Activated gamma-delta T cell treated with Interleukin-2 at 50 U/mL for 16 hours (primary cell): ENCODE measurements around the gene ULBP3.

Experiments
- DNase-seq: peaks from one replicate; pipeline ENCODE4 v3.0.0-alpha.2; 2020

Gene ULBP3

DNA sequence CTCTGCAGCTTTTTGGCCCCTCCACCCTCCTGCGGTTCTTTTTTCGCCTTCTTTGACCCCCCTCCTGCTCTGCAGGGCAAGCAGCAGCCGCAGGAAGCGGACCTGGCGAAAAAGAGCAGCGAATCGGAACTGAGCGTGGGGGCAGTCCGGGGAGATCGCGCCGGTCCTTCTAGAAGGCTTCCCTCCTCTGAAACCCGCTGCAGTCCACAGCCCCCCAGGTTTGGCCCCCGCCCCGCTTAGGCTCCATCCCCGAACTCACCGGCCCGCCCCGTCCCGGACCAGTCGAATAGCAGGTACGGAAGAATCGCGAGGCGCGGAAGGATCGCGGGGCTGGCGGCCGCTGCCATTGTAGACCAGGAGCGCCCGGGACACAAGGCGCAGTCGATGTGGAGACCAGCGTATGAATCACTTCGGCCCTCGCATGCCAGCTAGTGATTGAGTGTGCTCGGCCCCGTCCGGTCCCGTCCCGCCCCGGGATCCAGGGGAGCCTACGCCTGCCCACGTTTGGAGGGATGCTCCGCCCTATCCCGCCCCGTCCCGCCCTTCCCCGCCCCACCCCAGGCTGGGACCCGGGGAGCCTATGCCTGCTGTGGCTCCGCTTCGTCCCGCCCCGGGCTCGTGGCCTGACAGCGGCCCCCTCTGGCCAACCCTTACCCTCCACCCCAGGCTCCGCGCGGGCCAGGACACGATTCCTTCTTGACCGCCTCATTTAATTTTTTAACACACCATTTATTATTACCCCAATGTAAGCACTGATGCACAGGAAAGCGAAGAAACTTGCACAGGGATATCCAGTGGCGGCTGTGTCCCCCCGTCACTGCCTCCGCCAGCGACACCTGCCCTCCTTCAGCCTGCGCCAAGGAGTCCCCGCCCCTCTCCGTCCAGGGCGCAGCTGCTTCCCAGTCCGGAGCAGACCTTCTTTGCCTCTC lies at the start of gene ULBP3:
ULBP3 (minus strand) TSS at position 402 of the 929 bp plus-strand sequence; CDS start at position 347, 55 bp downstream.
- peak; percentile 51 for DNase-seq

DNA sequence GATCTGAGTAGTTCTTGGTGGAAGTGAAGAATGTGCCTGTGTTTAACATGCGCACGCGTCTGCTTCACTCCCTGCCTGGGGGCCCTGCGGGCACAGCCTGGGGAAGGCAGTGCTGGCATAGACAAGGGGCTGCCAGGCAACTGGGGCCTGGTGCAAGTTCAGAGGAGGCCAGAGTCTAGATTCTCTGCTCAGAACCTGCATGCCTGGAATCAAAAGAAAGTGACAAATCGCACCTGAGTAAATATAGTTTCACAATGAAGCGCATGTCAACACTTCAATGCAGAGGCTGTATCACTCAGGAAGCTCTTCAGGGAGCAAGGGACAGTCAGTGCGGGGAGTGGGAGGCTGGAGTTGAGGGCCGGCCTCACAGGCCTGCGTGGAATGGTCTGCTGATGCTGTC lies 49.7 kb upstream of the ULBP3 start:
- no peak for DNase-seq

DNA sequence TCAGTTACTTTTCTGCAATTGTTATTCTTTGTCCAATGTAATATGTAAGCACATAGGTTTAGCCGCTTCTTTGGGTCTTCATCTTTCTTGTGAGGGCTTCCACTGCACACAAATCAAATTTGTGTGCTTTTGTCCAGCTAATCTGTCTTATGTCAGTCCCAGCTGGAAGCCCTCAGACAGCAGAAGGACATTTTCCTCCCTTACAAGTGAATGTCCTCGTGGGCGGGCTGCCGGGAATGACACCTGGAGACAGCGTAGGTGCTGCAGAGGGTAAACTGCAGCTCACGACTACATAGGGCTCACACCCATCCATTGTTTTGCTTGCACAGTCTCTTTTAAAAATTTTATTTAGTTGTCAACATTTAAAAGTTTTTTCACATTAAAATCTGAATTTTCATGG lies 49.3 kb upstream of the ULBP3 start:
- no peak for DNase-seq

DNA sequence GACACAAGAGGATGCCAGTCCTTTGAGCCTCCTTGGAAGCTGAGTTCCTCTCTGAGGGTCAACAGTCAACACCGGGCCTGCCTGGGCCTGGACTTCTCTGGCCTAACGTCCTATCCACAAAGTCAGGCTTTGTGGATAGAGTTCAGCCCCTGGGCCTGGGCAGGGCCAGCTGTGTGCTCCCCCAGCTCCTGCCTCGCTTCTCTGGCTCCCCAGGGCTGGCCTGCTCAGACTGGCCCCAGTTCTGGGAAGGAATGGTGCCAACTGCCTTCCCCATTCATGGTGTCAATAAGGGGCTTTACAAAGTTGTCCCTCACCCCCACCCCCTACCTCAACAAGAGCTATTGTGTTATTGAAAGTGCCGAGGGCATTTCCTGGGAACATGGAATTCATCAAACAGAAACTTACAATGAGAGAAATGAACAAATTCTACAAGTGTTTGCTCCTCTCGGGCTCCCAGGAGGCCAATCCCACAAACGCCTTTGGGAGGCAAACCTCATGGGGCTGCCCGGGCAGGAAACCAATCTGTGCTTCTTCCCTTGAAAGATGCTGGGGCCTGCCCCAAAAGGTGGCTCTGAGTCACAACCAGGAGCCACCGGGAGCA lies 47.4 kb upstream of the ULBP3 start:
- no peak for DNase-seq

DNA sequence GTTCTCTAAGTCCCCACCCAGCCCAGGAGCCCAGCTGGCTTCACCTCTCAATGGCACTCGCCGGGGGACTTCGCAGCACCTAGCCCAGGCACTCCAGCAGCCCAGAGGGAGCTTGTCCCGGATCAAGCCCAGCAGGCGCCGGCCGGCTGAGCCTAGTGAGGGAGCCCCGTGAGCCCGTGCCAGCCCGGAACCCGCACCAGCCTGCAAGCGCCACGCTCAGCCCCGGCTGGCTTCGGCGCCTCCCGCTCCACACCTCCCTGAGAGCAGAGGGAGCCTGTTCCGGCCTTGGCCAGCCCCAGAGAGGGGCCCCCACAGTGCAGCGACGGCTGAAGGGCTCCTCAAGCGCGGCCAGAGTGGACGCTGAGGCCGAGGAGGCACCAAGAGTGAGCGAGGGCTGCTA lies 46.8 kb upstream of the ULBP3 start:
- no peak for DNase-seq

DNA sequence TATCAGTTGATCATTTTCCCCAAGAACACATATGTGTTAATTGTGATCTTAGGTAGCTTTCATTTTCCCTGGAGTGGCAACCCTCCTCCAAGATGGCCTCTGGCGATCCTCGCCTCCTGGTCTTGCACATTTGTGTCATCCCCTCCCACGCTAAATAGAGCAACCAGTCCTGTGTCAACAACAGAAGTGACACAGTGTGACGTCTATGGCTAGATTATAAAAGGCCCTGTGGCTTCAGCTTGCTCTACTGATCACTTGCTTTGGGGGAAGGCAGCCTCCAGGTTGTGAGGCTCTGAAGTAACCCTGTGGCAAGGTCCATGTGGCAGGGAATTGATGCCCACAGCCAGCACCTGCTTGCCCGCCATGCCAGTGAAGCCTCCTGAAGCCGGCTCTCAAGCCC lies 43.3 kb upstream of the ULBP3 start:
- no peak for DNase-seq

DNA sequence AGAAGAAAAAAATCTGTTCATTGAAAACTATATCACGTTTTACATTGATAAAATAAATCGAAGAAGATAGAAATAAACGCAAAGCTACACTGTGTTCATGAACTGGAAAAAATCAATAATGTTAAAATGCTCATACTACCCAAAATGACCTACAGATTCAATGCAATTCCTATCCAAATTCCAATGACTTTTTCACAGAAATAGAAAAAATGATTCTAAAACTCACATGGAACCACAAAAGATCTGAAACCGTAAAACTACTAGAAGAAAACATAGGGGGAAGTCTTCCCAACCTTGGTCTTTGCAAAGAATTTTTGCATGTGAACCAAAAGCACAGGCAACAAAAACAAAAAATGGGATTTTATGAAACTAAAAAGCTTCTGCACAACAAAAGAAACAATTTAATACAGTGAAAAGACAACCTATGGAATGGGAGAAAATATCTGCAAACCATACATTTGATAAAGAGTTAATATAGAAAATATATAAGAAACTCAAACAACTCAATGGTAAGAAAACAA lies 33.9 kb upstream of the ULBP3 start:
- no peak for DNase-seq

DNA sequence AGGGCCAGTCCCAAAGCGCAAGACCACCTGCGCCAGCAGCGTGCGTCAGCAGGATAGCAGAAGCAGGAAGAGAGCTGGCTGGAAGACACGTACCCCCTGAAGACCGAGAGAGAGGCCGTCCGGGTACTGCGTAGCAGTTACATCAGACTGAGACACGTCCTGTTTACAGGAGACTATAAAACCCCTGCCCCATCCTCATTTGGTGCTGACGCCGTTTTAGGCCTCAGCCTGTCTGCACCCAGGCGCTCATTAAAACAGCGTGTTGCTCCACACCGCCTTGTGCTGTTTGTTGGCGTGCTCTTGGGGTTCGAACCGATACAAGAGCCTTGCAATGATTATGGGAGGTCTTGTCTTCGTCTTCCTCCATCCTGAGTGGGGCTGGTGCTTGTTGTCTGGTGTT lies 31.8 kb upstream of the ULBP3 start:
- no peak for DNase-seq

DNA sequence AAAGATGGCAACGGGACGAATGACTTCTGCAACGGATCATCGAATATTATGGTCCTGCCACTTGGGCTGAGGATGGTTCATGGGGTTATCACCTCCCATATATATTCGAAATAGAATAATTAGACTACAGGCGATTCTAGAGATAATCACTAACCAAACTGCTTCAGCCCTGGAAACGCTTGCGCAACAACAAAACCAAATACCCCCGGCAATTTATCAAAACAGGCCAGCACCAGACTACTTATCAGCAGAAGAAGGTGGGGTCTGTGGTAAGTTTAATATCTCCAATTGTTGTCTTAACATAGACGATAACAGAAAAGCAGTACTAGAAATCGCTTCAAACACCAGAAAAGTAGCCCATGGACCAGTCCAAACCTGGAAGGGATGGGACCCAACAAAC lies 31.0 kb upstream of the ULBP3 start:
- DNase-seq = no peak

DNA sequence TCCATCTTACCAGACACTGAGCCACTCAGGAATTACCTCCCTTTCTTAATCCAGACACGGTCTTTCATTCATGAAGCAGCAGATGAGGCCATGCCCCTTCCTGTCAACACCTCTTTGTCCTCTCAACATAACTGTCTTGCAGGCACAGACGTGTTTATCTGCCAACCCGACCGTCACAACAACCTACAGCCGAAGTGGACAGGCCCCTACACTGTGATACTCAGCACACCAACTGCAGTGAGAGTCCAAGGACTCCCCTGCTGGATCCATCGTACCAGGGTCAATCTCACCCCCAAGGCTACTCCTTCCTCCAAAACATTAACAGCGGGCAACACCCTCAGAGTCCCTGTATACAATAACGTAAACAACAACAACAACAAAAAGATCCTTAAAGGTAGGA lies 30.6 kb upstream of the ULBP3 start:
- DNase-seq = no peak

DNA sequence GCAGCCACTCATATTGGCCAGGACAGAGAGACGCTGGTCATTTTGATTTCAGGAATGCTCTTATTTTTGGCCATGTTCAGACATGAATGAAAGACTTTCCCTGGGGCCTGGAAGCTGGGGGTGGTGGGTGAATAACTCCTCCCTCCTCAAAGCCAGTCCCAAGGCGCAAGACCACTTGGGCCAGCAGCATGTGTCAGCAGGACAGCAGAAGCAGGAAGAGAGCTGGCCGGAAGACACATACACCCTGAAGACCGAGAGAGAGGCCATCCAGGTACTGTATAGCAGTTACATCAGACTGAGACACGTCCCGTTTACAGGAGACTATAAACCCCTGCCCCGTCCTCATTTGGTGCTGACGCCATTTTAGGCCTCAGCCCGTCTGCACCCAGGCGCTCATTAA lies 29.2 kb upstream of the ULBP3 start:
- no peak for DNase-seq

DNA sequence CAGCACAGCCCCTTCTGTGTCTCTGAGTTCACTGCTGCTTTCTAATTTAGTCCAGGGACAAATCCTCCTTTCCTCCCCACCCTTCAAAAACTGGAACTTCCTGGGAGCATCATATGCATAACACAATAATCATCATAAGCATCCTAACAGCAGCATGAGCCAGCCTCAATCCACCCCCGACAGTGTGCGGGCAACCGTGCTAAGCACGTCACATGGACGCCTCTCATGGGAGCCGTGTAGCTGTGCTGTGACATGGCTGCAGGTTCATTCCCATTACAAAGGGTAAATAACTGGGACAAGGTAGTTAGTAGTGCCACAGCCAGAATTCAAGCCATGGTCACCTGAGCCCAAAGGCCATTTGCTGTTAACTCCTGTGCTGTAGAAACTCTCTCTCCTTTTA lies 24.5 kb upstream of the ULBP3 start:
- no peak for DNase-seq

DNA sequence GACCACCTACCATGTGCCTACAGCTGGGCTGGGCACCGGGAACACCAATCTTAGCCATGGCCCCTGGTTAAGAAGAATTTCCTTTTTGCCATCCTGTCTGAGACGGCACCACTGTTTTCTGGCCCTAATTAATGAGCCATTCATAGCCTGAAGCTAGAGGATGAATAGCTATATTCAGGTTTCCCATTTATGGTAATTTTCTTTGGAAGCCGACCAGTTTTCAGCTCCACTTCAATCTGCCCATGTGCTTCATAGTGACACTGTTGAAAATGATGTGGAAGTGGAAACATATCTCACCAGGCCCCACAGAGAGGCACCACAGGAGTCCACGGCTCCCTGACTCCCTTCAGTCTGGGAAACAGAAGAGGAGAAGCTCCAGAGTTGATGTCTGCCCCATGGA lies 22.6 kb upstream of the ULBP3 start:
- no peak for DNase-seq

DNA sequence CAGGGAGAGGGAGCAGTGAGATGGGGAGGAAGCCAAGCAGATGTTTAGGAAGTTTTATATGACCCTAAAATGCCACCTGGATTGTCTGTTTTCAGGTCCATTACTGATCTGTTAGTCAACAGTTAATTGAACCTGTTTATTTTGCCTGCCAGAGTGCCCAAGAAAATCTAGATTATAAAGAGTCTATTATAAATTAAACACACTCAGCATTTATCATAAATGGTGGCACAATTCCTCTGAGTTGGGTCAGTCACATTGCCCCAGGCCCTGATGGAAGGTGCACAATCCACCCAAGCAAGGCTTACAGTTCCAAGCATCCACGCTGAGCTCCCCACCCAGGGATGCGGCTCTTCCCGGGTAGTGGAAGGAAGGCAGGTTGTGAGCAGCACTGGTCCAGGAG lies 21.4 kb upstream of the ULBP3 start:
- no peak for DNase-seq

DNA sequence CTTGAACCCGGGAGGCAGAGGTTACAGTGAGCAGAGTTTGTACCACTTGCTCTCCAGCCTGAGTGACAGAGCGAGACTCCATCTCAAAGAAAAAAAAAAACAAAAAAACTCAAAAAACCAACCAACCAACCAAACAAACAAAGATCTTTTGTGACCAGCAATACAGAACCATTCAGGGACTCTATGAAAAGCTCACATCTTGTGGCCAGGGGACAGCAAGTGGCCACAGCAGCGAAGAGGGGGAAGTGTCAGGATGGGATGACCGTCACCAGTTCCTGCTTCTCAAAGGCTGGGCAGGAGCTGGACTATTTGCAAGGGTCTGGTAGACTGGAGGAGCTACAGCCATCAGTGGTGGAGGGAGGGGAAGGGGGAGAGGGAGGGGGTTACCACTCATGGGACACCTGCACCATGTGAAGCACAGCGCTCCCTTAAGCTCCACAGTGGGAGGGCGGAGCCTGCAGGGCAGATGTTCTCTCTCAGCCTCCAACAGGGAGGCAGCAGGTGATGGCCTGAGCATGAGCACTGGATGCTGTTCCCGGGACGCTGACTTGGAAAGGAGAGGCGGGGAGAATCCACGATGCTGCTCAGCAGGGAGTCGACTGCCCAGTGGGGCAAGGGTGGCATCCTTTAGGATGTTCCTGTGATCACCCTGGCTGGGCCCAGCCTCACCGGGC lies 19.7 kb upstream of the ULBP3 start:
- no peak for DNase-seq

DNA sequence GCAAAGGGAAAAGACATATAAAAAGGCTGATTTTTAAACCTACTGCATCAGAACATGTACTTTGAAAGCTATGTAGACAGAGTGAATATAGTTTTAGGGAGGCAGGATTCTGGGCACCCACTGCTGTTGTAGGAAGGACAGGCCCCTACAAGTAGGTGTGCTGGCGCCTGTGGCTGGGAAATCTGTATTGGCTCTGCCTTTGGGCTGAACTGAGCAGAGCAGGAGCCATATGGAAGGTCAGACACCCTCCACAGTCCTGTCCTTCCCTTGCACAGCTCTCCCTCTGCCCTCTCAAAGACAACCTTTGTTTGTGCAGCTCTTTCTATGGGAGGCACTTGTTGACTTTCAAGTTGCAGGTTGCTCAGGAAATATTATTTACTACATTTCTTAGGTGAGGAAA lies 18.4 kb upstream of the ULBP3 start:
- no peak for DNase-seq

DNA sequence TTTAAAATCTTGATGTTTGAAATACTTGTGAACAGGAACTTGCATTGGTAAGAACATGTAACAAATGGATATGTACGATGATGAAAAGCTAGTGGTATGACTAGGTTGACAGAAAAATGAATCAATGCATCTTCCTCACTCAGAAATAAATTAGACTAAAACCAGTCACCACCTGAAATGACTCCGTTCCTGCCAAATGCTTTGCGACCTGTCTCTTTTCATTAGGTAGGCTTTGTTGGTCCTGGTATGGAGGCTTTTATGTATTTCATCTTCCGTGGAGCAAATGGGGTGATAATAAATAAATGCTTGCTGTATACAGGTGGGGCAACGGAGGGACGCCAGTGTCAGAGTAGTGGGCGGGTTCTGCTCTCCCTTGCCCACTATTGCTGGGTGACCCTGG lies 17.1 kb upstream of the ULBP3 start:
- DNase-seq = no peak

DNA sequence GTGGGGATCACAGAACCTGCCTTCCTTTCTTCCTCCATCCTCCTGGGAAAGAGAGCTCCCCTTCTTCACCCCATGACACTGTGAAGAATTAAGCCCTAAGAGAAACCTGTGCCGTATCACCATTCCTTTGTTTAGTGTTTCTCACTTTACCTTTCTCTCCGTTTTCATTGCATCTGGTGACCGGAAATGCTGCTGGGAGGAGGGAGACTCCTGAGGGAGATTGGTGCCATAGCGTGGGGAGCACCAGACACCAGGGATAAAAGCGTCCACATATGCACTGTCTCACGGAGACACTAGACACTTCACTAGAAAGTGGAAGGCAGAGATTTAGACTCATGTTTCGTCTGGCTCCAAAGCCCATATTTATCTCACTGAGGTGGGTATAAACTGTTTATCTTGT lies 15.5 kb upstream of the ULBP3 start:
- DNase-seq = no peak

DNA sequence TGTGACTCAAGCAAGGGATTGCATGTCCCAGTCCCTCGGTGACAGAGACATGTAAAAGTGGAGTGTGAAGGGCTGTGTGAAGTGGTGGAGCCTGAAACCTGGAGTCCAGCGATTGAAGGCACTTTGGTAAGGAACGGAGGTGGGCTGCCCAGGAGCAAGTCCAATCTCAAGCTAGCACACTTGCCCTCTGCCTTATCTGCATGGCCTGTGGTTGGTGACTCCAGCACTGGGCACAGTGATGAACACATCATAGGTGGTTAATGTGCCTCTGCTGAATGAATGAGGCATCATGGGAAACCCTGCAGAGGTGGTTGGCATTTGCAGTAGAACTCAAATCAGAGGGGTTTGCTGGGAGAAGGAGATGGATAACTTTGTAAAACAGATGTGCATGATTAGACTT lies 14.9 kb upstream of the ULBP3 start:
- no peak for DNase-seq

DNA sequence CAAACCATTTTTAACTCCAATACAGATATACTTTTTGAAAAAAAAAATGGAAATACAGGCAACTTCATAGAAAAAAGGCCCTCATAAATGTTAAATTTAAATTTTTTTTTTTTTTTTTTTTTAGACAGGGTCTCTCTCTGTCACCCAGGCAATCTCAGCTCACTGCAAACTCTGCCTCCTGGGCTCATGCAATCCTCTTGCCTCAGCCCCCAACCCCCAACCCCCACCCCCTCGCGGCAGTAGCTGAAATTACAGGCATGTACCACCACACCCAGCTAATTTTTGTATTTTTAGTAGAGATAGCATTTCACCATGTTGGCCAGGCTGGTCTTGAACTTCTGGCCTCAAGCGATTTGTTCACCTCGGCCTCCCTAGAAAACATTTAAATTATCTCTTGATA lies 12.8 kb upstream of the ULBP3 start:
- DNase-seq = no peak

DNA sequence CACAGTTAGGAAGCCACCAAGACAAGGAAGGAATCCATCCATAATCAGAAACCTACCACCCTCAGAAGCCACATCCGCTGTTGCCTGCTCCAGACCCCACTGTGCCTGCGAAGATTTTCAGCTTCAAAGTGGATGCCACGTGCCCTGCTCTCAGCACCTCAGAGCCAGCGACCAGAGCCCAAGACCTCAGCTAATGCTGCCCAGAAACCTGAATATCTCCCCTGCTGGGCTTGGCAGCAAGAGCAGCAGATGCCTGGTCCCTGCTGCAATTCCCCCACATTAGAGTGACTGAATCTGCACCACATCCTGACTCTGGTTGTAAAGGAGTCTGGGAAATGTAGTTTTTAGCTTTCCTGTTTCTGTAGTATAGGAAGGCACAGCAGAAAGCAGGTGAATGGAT lies 10.7 kb upstream of the ULBP3 start:
- DNase-seq = no peak

DNA sequence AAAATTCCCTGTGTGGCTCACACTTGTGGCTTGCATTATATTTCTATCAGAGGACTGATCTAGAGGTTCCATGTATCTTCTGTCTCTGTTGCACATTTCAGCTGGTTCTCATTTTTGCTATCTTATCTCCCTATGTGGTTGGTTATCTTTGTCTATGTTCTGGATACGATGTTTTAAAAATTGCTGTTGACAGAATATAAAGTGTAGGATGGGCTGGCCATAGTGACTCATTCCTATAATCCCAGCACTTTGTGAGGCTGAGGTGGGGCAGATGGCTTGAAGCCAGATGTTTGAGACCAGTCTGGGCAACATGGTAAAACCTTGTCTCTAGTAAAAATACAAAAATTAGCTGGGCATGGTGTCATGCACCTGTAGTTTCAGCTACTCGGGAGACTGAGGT lies 9.9 kb upstream of the ULBP3 start:
- DNase-seq = no peak

DNA sequence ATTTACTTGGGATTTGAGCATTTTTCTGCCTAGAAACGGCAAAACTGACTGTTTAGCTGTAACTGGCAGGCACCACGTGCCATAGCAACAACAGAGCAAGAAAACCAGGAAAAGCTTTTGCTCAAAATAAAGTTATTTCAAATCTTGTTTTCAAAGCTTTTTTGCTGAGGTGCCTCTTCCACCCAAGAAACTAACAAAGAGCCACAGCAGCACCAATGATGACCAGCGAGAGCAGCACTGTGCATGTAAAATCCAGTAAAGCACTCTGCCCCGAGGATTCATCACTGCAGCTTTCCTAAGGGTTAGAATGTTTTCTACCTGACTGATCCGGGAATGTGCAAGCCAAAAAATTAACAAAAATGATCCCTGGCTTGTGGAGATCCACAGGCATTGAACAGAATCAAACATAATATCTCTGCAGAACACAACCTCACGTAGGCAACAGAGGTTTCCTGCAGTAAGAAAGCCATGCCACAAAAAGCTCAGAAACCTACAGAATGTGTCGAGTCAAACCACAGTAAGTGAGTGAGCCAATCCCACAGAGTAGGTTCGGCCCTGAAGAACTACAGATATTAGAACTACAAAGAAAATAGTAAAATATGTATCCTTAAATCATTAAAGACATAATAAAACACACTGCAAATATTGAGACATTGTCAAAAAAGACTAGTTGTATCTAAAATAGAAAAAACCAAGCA lies 7.4 kb upstream of the ULBP3 start:
- no peak for DNase-seq
